IMR-90 (cell line): ENCODE measurements around the gene MOB3B. TPM values are rescaled to one million over a fixed set of nuclear protein-coding genes. Genes with fewer than 3 reads are reported as not detected.

Source experiments
- ATAC-seq: fragments of 200-7000 bp; cut with Tn5 transposase; 2 replicates; pipeline ENCODE4 v1.9.1; 2020; ENCODE audit warnings: low read depth, mild to moderate bottlenecking, moderate library complexity
- BruUV-seq: library from RNA; stranded (reverse); fragments of 400-500 nt; replicated peaks from 2 replicates; lab custom pipeline; 2021; lab: Mats Ljungman, UMichigan
- CTCF ChIA-PET: fragments of 300-600 bp; formaldehyde crosslinking; extraction: SDS; loops from one replicate; lab custom pipeline; 2021; ENCODE audit warnings: antibody characterized with exemption; lab: Yijun Ruan, JAX
- POLR2A ChIA-PET: fragments of 300-600 bp; sonication (Branson Sonifier 250); formaldehyde crosslinking; loops from one replicate; lab custom pipeline; 2022; ENCODE audit warnings: antibody characterized with exemption; ENCODE audit not compliant: unreplicated experiment; lab: Charles Lee
- DNase-seq: peaks from one replicate; pipeline ENCODE4 v3.0.0; 2013
- H2AFZ ChIP-seq: replicated peaks from 2 replicates; pipeline ENCODE3; 2013; ENCODE audit warnings: low read length, mild to moderate bottlenecking; ENCODE audit not compliant: poor library complexity
- H2AK5ac ChIP-seq: 2 replicates; pipeline ENCODE4 v1.6.1; 2013; ENCODE audit warnings: low read depth, low read length, inconsistent platforms
- H2AK9ac ChIP-seq: replicated peaks from 2 replicates; pipeline ENCODE3; 2013; ENCODE audit warnings: mild to moderate bottlenecking, low read depth, low read length, moderate library complexity; ENCODE audit not compliant: poor library complexity
- H2BK120ac ChIP-seq: 2 replicates; pipeline ENCODE4 v1.6.1; 2013; ENCODE audit warnings: low read depth, low read length, inconsistent platforms
- H2BK15ac ChIP-seq: 3 replicates; pipeline ENCODE4 v1.6.1; 2013; ENCODE audit warnings: low read depth, low read length, inconsistent platforms
- H2BK20ac ChIP-seq: 2 replicates; pipeline ENCODE4 v1.6.1; 2013; ENCODE audit warnings: low read depth, mild to moderate bottlenecking, inconsistent platforms, low read length, moderate library complexity
- H2BK5ac ChIP-seq: 2 replicates; pipeline ENCODE4 v1.6.1; 2013; ENCODE audit warnings: mild to moderate bottlenecking, low read depth, low read length, inconsistent platforms; ENCODE audit not compliant: poor library complexity, severe bottlenecking
- H3K14ac ChIP-seq: replicated peaks from 2 replicates; pipeline ENCODE4 v1.6.1; 2013; ENCODE audit warnings: low read depth, low read length, inconsistent platforms
- H3K18ac ChIP-seq: 2 replicates; pipeline ENCODE4 v1.6.1; 2013; ENCODE audit warnings: low read depth, low read length, control low read depth
- H3K23ac ChIP-seq: 2 replicates; pipeline ENCODE4 v1.6.1; 2013; ENCODE audit warnings: low read depth, low read length, inconsistent platforms
- H3K27ac ChIP-seq: 2 replicates; pipeline ENCODE4 v1.5.1; 2013; ENCODE audit warnings: mild to moderate bottlenecking, control low read depth, low read length; ENCODE audit not compliant: insufficient read depth
- H3K27me3 ChIP-seq: 2 replicates; pipeline ENCODE4 v1.6.1; 2013; ENCODE audit warnings: low read length; ENCODE audit not compliant: control insufficient read depth, insufficient read depth
- H3K36me3 ChIP-seq: 2 replicates; pipeline ENCODE4 v1.6.1; 2013; ENCODE audit warnings: low read length, mixed read lengths; ENCODE audit not compliant: control insufficient read depth, insufficient read depth
- H3K4ac ChIP-seq: 2 replicates; pipeline ENCODE4 v1.6.1; 2013; ENCODE audit warnings: low read depth, low read length, inconsistent platforms
- H3K4me1 ChIP-seq: 2 replicates; pipeline ENCODE4 v1.6.1; 2013; ENCODE audit warnings: low read length, mixed read lengths; ENCODE audit not compliant: control insufficient read depth, insufficient read depth
- H3K4me2 ChIP-seq: 2 replicates; pipeline ENCODE4 v1.6.1; 2013; ENCODE audit warnings: low read depth, mild to moderate bottlenecking, control low read depth, low read length, moderate library complexity
- H3K4me3 ChIP-seq: 2 replicates; pipeline ENCODE4 v1.5.1; 2013; ENCODE audit warnings: low read depth, mild to moderate bottlenecking, control low read depth, low read length, moderate library complexity; ENCODE audit not compliant: insufficient read depth
- H3K56ac ChIP-seq: 2 replicates; pipeline ENCODE4 v1.6.1; 2013; ENCODE audit warnings: low read length, inconsistent platforms; ENCODE audit not compliant: insufficient read depth; ENCODE audit errors: extremely low read depth
- H3K79me1 ChIP-seq, 2 experiments: 2 replicates each; pipeline ENCODE4 v1.6.1; 2013; ENCODE audit warnings: low read length in 2 of 2, inconsistent platforms in 1 of 2, low read depth in 1 of 2
- H3K9ac ChIP-seq: 2 replicates; pipeline ENCODE4 v1.6.1; 2013; ENCODE audit warnings: low read depth, low read length, control low read depth
- H3K9me1 ChIP-seq: 2 replicates; pipeline ENCODE4 v1.6.1; 2013; ENCODE audit warnings: low read length, inconsistent platforms; ENCODE audit not compliant: insufficient read depth
- H3K9me3 ChIP-seq: 2 replicates; pipeline ENCODE4 v1.6.1; 2013; ENCODE audit warnings: low read length; ENCODE audit not compliant: control insufficient read depth, insufficient read depth
- H4K20me1 ChIP-seq: 2 replicates; pipeline ENCODE4 v1.6.1; 2013; ENCODE audit warnings: low read length, inconsistent platforms; ENCODE audit not compliant: insufficient read depth
- H4K5ac ChIP-seq: 2 replicates; pipeline ENCODE4 v1.6.1; 2013; ENCODE audit warnings: mild to moderate bottlenecking, low read depth, low read length, control low read depth
- H4K8ac ChIP-seq, 2 experiments: 2 replicates each; pipeline ENCODE4 v1.6.1; 2013; ENCODE audit warnings: low read depth in 2 of 2, low read length in 2 of 2, control low read depth in 1 of 2, inconsistent platforms in 1 of 2
- H4K91ac ChIP-seq: 2 replicates; pipeline ENCODE4 v1.6.1; 2013; ENCODE audit warnings: low read depth, low read length, inconsistent platforms; ENCODE audit not compliant: insufficient read depth
- BHLHE40 ChIP-seq: fragments of 150-350 bp; IDR thresholded peaks from 2 replicates; pipeline ENCODE4 v1.6.1; 2016; ENCODE audit warnings: mild to moderate bottlenecking, low read depth, low read length
- CEBPB ChIP-seq: IDR thresholded peaks from 2 replicates; pipeline ENCODE4 v1.6.1; 2012; ENCODE audit warnings: low read depth, low read length, improper control_type of control experiment
- CHD1 ChIP-seq: IDR thresholded peaks from 2 replicates; pipeline ENCODE4 v1.6.1; 2012; ENCODE audit warnings: low read depth, low read length, improper control_type of control experiment
- FOS ChIP-seq: fragments of 150-350 bp; IDR thresholded peaks from 2 replicates; pipeline ENCODE4 v1.6.1; 2016; ENCODE audit warnings: low read depth, low read length
- MAFK ChIP-seq: IDR thresholded peaks from 2 replicates; pipeline ENCODE4 v1.6.1; 2012; ENCODE audit warnings: low read depth, low read length, improper control_type of control experiment
- MAZ ChIP-seq: IDR thresholded peaks from 2 replicates; pipeline ENCODE4 v1.6.1; 2012; ENCODE audit warnings: low read depth, mild to moderate bottlenecking, low read length, improper control_type of control experiment, moderate library complexity, borderline replicate concordance
- NFE2L2 ChIP-seq: fragments of 150-350 bp; IDR thresholded peaks from 2 replicates; pipeline ENCODE4 v1.6.1; 2016; ENCODE audit warnings: low read depth, mild to moderate bottlenecking, low read length
- POLR2A ChIP-seq: IDR thresholded peaks from 2 replicates; pipeline ENCODE4 v1.6.1; 2012; ENCODE audit warnings: mild to moderate bottlenecking, low read depth, low read length
- RAD21 ChIP-seq: IDR thresholded peaks from 2 replicates; pipeline ENCODE4 v1.6.1; 2012; ENCODE audit warnings: low read length, improper control_type of control experiment
- RCOR1 ChIP-seq: IDR thresholded peaks from 2 replicates; pipeline ENCODE4 v1.6.1; 2012; ENCODE audit warnings: mild to moderate bottlenecking, low read length, improper control_type of control experiment; ENCODE audit not compliant: insufficient replicate concordance
- RFX5 ChIP-seq: IDR thresholded peaks from 2 replicates; pipeline ENCODE4 v1.8.0; 2012; ENCODE audit warnings: low read depth, mild to moderate bottlenecking, low read length, moderate library complexity
- SMC3 ChIP-seq: fragments of 150-350 bp; IDR thresholded peaks from 2 replicates; pipeline ENCODE4 v1.6.1; 2016; ENCODE audit warnings: low read depth, mild to moderate bottlenecking, antibody characterized with exemption, low read length, moderate library complexity
- WGBS, 2 experiments: methylation state at CpG; one replicate each; pipeline versions ENCODE4 v1.1.5 to v1.1.7; 2013; ENCODE audit warnings: missing lambda C conversion rate in 2 of 2; ENCODE audit not compliant: insufficient read length in 1 of 2; ENCODE audit errors: extremely low coverage in 2 of 2; 5-methylcytosine and 5-hydroxymethylcytosine counted together
- dilution Hi-C: fragments of 300-500 bp; cut with HindIII; formaldehyde crosslinking; loops from one replicate; pipeline ENCODE4 v1.14.3; 2018; ENCODE audit warnings: low sequenced_read_pairs; ENCODE audit not compliant: unreplicated experiment
- in situ Hi-C: fragments of 300-500 bp; cut with MboI; formaldehyde crosslinking; loops from 3 replicates; pipeline ENCODE4 v1.14.3; 2019; ENCODE audit warnings: low sequenced_read_pairs, inconsistent platforms, mixed read lengths
- intact Hi-C: fragments of 100-400 bp; cut with micrococcal nuclease; formaldehyde crosslinking; loops from 2 replicates; pipeline ENCODE4 v1.10.0; 2022
- polyA plus RNA-seq, 3 experiments: library from polyadenylated mRNA; depleted of rRNA; stranded (reverse); fragments of >200 nt; gene quantifications; 2 replicates each; pipeline ENCODE4 v1.2.3, GENCODE V29; 2012; ENCODE audit warnings: low replicate concordance in 1 of 3
- total RNA-seq: library from RNA; depleted of rRNA; stranded (reverse); fragments of >200 nt; gene quantifications from 2 replicates; pipeline ENCODE4 v1.2.3, GENCODE V29; 2012
- TF ChIP-seq, protein P1 (sequence below): fragments of 150-350 bp; IDR thresholded peaks from 2 replicates; pipeline ENCODE4 v1.6.1; 2017; ENCODE audit warnings: mild to moderate bottlenecking, antibody characterized with exemption, low read length, low read depth
- TF ChIP-seq, protein P2 (sequence below): conservative IDR thresholded peaks from 2 replicates; pipeline ENCODE4 v1.5.1; 2012; ENCODE audit warnings: mild to moderate bottlenecking, low read depth, low read length, improper control_type of control experiment
- TF ChIP-seq, protein P3 (sequence below): fragments of 150-350 bp; IDR thresholded peaks from 2 replicates; pipeline ENCODE4 v1.6.1; 2016; ENCODE audit warnings: low read depth, mild to moderate bottlenecking, low read length, moderate library complexity, borderline replicate concordance

MOB3B gene
- total and polyA plus RNA-seq, 2 of the 4 experiments (the other 2 are of a cell fraction) = under 0.01 to 0.02 TPM

DNA sequence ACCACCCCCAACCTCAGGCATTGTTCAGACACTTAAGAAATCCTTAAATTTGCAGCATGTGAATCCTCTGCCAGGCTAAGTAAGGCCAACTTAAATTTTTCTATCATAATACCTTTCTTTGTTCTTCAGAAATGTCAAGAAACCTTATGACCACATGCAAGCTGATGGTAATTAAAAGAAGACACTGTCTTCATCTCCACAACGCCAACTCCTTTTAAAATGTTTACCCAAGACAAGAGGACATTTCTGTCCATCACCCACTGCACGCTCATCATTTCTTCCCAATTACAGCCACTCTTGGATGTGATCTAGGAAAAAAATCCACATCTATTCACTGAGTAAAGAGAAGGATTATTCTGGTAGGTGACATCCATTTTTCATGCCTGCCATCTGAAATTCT is 11.6 kb downstream of the MOB3B start:
- ATAC-seq (no peak), DNase-seq (no peak)
- no peak overlapping the region for H3K4me2 ChIP-seq
- TF ChIP-seq FOS (no peak), CHD1 (no peak), CEBPB (no peak), MAZ (no peak), SMC3 (no peak), RCOR1 (no peak), RAD21 (no peak), NFE2L2 (no peak), POLR2A (no peak), BHLHE40 (no peak), RFX5 (no peak), MAFK (no peak)
- TF ChIP-seq, protein P1, sequence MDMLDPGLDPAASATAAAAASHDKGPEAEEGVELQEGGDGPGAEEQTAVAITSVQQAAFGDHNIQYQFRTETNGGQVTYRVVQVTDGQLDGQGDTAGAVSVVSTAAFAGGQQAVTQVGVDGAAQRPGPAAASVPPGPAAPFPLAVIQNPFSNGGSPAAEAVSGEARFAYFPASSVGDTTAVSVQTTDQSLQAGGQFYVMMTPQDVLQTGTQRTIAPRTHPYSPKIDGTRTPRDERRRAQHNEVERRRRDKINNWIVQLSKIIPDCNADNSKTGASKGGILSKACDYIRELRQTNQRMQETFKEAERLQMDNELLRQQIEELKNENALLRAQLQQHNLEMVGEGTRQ = no peak
- TF ChIP-seq, protein P2, sequence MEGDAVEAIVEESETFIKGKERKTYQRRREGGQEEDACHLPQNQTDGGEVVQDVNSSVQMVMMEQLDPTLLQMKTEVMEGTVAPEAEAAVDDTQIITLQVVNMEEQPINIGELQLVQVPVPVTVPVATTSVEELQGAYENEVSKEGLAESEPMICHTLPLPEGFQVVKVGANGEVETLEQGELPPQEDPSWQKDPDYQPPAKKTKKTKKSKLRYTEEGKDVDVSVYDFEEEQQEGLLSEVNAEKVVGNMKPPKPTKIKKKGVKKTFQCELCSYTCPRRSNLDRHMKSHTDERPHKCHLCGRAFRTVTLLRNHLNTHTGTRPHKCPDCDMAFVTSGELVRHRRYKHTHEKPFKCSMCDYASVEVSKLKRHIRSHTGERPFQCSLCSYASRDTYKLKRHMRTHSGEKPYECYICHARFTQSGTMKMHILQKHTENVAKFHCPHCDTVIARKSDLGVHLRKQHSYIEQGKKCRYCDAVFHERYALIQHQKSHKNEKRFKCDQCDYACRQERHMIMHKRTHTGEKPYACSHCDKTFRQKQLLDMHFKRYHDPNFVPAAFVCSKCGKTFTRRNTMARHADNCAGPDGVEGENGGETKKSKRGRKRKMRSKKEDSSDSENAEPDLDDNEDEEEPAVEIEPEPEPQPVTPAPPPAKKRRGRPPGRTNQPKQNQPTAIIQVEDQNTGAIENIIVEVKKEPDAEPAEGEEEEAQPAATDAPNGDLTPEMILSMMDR = no peak
- TF ChIP-seq, protein P3, sequence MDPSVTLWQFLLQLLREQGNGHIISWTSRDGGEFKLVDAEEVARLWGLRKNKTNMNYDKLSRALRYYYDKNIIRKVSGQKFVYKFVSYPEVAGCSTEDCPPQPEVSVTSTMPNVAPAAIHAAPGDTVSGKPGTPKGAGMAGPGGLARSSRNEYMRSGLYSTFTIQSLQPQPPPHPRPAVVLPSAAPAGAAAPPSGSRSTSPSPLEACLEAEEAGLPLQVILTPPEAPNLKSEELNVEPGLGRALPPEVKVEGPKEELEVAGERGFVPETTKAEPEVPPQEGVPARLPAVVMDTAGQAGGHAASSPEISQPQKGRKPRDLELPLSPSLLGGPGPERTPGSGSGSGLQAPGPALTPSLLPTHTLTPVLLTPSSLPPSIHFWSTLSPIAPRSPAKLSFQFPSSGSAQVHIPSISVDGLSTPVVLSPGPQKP = no peak
- H2BK20ac ChIP-seq = no peak overlapping the region
- dilution Hi-C loops (no loop called here), intact Hi-C loops (no loop called here), in situ Hi-C loops (no loop called here)
- no peak overlapping the region for H4K91ac ChIP-seq
- H3K9me3 ChIP-seq = no peaks in the 10 kb centered on the region
- no CpG with 5 or more reads among the region's 2 CpGs for WGBS, 2 experiments
- H2BK5ac ChIP-seq = no peak overlapping the region
- H2AK9ac ChIP-seq = no peak overlapping the region
- H3K36me3 ChIP-seq = no peaks in the 10 kb centered on the region
- H3K27ac ChIP-seq = no peak overlapping the region
- no peaks in the 10 kb centered on the region for H4K20me1 ChIP-seq
- no peak overlapping the region for H2AFZ ChIP-seq
- H4K8ac ChIP-seq = no peak overlapping the region
- no peak overlapping the region for H3K4ac ChIP-seq
- H2BK15ac ChIP-seq = no peak overlapping the region
- H3K18ac ChIP-seq = no peak overlapping the region
- H4K5ac ChIP-seq = no peak overlapping the region
- H3K23ac ChIP-seq = no peak overlapping the region
- H3K4me1 ChIP-seq = no peaks in the 10 kb centered on the region
- no peak overlapping the region for H3K4me3 ChIP-seq
- no peak overlapping the region for H3K56ac ChIP-seq
- POLR2A ChIA-PET = no interaction called here
- BruUV-seq = no TSS peak
- no peaks in the 10 kb centered on the region; the same call in none of the 2 replicates for H3K27me3 ChIP-seq
- no peaks in the 10 kb centered on the region for H3K79me1 ChIP-seq
- H3K9me1 ChIP-seq = no peaks in the 10 kb centered on the region
- CTCF ChIA-PET = interaction anchor here (1.0 kb wide), 1 partner anchor 29 kb away, joined by 7 read pairs; no protein-coding TSS in a partner anchor
- H3K9ac ChIP-seq = no peak overlapping the region
- no peak overlapping the region for H3K14ac ChIP-seq
- no peak overlapping the region for H2AK5ac ChIP-seq
- H2BK120ac ChIP-seq = no peak overlapping the region
